Right atrium auricular region (tissue), 2 donors: ENCODE data around the gene CAPZA1. TPM values are rescaled to one million over a fixed set of nuclear protein-coding genes. Genes with fewer than 3 reads are reported as not detected.
"Not testable (repeated sequence)": the region's sequence is repeated elsewhere in the genome, so short reads cannot be mapped to it uniquely, and the experiment has no call there.

Experiments used
- DNase-seq: peaks from one replicate; pipeline ENCODE4 v3.0.0-alpha.2; 2019; ENCODE audit warnings: low spot score
- H3K27ac ChIP-seq, 2 donors: fragments of 200-600 bp; sonication (generic); 1 replicate in 1 of 2; 2 replicates in 1 of 2; pipeline ENCODE4 v1.5.1; 2016 to 2019
- H3K27me3 ChIP-seq, 2 donors: fragments of 200-600 bp; sonication (generic); one replicate each; pipeline versions ENCODE4 v1.5.1 to v1.6.0; 2017 to 2019
- H3K36me3 ChIP-seq: fragments of 200-600 bp; sonication (generic); one replicate; pipeline ENCODE4 v1.5.1; 2016
- H3K4me1 ChIP-seq, 2 donors: fragments of 200-600 bp; sonication (generic); one replicate each; pipeline versions ENCODE4 v1.5.1 to v1.6.0; 2017 to 2019
- H3K4me3 ChIP-seq, 2 donors: fragments of 200-600 bp; sonication (generic); 1 replicate in 1 of 2; 2 replicates in 1 of 2; pipeline ENCODE4 v1.5.1; 2017 to 2019; ENCODE audit warnings: mild to moderate bottlenecking in 1 of 2, moderate library complexity in 1 of 2
- H3K9me3 ChIP-seq, 2 donors: fragments of 200-600 bp; sonication (generic); one replicate each; pipeline ENCODE4 v1.5.1; 2019
- total RNA-seq, 2 donors: library from RNA; depleted of rRNA; stranded (reverse); fragments of >200 nt; gene quantifications; one replicate each; pipeline ENCODE4 v1.1.0, GENCODE V29; 2016
- TF ChIP-seq, protein P1 (sequence below), 2 donors: fragments of 200-600 bp; sonication (generic); IDR thresholded peaks; one replicate each; pipeline ENCODE4 v1.5.1; 2019; ENCODE audit warnings: antibody characterized with exemption in 2 of 2

The CAPZA1 gene
- total RNA-seq, 2 donors from 2014 or later: 29.0 to 46.0 TPM

DNA sequence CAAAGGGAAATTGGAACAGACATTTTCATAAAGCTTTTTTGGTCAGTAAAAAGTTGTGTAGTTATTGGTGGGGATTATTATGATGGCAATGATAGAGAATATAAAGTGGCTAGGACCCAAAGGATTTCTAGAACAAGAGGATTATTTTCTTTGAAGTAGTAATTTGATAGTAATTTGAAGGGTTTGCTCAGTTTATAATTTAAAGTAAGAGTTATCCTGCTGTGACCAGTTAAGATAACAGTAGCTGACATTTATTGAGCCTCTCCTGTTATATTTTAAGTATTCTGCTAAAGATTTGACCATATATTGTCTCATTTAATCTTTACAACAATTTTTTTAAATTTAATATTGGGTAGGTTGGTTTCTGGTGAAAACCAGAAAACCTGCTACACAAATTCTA, 14.7 kb downstream of the CAPZA1 start:
- Histone ChIP-seq H3K4me3 (no peak overlapping the region), H3K4me1 (peaks cover 0 to 39% of the 10 kb centered on the region in 2 donors), H3K36me3 (peaks cover 7% of the 10 kb centered on the region), H3K27ac (no peak overlapping the region), H3K27me3 (no peaks in the 10 kb centered on the region), H3K9me3 (no peaks in the 10 kb centered on the region)
- no peak for DNase-seq
- TF ChIP-seq, protein P1, sequence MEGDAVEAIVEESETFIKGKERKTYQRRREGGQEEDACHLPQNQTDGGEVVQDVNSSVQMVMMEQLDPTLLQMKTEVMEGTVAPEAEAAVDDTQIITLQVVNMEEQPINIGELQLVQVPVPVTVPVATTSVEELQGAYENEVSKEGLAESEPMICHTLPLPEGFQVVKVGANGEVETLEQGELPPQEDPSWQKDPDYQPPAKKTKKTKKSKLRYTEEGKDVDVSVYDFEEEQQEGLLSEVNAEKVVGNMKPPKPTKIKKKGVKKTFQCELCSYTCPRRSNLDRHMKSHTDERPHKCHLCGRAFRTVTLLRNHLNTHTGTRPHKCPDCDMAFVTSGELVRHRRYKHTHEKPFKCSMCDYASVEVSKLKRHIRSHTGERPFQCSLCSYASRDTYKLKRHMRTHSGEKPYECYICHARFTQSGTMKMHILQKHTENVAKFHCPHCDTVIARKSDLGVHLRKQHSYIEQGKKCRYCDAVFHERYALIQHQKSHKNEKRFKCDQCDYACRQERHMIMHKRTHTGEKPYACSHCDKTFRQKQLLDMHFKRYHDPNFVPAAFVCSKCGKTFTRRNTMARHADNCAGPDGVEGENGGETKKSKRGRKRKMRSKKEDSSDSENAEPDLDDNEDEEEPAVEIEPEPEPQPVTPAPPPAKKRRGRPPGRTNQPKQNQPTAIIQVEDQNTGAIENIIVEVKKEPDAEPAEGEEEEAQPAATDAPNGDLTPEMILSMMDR (IDR thresholded peaks at IDR 0.05): no peak

DNA sequence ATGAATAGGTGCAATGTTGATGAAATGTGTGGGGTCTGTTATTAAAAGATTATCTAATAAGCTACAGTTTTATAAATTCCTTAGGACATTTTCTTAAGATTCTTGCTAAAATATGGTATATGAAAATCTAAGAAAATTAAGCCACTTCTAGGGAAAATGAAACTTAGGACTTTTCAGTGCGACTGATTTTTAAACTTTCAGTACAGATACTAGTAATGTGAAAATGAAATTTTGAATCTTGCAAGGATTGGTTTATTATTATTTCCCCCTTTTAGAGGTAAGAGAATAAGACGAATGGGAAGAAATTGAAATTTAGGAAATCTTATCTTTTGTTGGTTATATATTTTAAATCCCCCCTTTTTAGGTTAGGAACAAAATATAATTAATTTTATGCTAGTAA, 16.4 kb downstream of the CAPZA1 start:
- Histone ChIP-seq H3K4me1 (peaks cover 0 to 39% of the 10 kb centered on the region in 2 donors), H3K9me3 (no peaks in the 10 kb centered on the region), H3K27me3 (no peaks in the 10 kb centered on the region), H3K36me3 (no peaks in the 10 kb centered on the region), H3K27ac (no peak overlapping the region), H3K4me3 (no peak overlapping the region)
- TF ChIP-seq, protein P1 (IDR thresholded peaks at IDR 0.05): no peak
- no peak for DNase-seq

DNA sequence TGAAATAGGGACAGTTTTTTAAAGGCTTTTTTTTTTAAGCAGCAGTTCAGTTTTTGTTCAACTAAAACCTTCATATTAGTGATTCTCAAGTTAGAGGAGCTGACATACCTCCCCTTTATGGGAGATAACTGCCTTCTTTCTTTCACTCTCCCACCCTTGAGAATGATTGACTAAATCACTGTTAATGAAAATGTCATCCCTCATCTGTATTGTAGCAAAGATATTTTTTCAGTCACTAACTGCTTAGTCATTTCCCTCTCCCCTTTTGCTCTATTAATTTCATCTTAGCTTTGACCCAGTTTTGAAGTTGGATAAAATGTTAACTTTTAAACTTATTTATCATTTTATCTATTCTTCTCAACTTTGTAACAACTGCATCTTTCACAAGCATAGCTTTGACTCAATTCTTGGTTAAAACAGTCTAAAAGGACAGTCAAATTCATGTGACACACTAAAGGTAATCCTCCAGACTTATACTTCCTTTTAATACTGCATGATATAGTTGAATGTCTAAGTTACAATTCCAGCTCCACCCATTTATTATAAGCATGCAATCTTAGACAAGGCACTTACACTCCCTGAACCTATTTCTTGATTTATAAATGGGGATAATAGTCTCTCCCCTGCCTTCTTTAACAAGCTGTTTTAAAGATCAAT, 17.1 kb downstream of the CAPZA1 start:
- TF ChIP-seq, protein P1 (IDR thresholded peaks at IDR 0.05): no peak
- no peaks in the 10 kb centered on the region for H3K27me3 ChIP-seq
- DNase-seq: no peak
- H3K27ac ChIP-seq: no peak overlapping the region
- peaks cover 0 to 38% of the 10 kb centered on the region in 2 donors for H3K4me1 ChIP-seq
- H3K4me3 ChIP-seq: no peak overlapping the region
- no peaks in the 10 kb centered on the region for H3K9me3 ChIP-seq
- no peaks in the 10 kb centered on the region for H3K36me3 ChIP-seq

DNA sequence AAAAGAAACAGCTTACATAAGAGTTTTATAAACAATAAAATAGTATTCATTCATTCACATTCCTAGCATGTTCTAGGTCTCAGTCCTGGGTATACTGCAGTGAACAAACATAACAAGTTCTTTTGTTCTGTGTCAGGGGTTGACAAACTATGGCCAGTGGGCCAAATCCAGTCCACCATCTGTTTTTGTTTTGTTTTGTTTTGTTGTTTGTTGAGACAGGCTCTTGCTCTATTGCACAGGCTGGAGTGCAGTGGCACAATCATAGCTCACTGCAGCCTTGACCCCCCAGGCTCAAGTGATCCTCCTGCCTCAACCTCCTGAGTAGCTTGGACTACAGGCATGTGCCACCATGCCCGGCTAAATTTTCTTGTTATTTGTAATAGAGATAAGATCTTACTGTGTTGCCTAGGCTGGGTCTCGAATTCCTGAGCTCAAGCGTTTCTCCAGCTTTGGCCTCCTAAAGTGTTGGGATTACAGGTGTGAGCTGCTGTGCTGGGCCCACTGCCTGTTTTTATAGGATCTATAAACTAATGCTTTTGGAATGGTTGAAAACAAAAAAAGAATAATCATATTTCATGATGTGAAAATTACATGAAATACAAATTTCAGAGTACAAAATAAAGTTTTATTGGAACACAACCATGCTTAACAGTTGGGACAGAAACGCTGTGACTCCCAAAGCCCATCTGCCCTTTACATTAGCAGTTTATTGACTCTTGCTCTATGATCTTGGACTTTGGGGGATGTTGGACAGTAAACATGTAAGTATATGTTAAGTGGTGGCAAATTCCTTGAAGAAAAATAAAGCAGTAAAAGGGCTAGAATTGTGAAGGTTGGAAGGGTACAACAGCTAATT, 17.9 kb downstream of the CAPZA1 start:
- Histone ChIP-seq H3K4me1 (peaks cover 0 to 31% of the 10 kb centered on the region in 2 donors), H3K27ac (no peak overlapping the region), H3K9me3 (no peaks in the 10 kb centered on the region), H3K27me3 (no peaks in the 10 kb centered on the region), H3K4me3 (no peak overlapping the region), H3K36me3 (no peaks in the 10 kb centered on the region)
- no peak for DNase-seq
- TF ChIP-seq, protein P1 (IDR thresholded peaks at IDR 0.05): no peak

DNA sequence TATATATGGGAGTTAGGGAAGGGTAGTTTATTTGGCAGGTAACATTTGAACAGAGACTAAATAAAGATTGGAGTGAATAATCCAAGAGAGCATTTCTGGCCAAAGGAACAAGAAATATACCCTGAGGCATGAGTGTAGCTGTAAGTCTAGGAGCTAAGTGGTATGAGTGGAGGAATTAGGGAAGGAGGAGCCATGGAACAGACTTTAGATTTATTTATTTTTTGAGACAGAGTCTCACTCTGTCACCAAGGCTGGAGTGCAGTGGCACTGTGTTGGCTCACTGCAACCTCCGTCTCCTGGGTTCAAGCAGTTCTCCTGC, 18.4 kb downstream of the CAPZA1 start:
- no peaks in the 10 kb centered on the region for H3K9me3 ChIP-seq
- TF ChIP-seq, protein P1 (IDR thresholded peaks at IDR 0.05): no peak
- H3K36me3 ChIP-seq: no peaks in the 10 kb centered on the region
- no peak overlapping the region for H3K27ac ChIP-seq
- no peak overlapping the region for H3K4me3 ChIP-seq
- no peaks in the 10 kb centered on the region for H3K27me3 ChIP-seq
- no peak for DNase-seq
- H3K4me1 ChIP-seq: peaks cover 0 to 31% of the 10 kb centered on the region in 2 donors

DNA sequence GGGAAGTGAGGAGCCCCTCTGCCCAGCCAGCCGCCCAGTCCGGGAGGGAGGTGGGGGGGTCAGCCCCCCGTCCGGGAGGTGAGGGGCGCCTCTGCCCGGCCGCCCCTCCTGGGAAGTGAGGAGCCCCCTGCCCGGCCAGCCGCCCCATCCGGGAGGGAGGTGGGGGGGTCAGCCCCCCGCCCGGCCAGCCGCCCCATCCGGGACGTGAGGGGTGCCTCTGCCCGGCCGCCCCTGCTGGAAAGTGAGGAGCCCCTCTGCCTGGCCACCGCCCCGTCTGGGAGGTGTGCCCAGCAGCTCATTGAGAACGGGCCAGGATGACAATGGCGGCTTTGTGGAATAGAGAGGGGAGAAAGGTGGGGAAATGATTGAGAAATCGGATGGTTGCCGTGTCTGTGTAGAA, 20.8 kb downstream of the CAPZA1 start:
- not testable (repeated sequence) for H3K27me3 ChIP-seq, H3K9me3 ChIP-seq, H3K27ac ChIP-seq, DNase-seq, H3K4me3 ChIP-seq, H3K36me3 ChIP-seq
- H3K4me1 ChIP-seq: peaks cover 0 to 22% of the 10 kb centered on the region in 2 donors
